ENCODE results near the gene FUCA2. TPM values are rescaled to one million over a fixed set of nuclear protein-coding genes. Genes with fewer than 3 reads are reported as not detected.

The FUCA2 gene
- total RNA-seq, 1 experiment from 2014 or later = 48.5 TPM

GRCh38 chr6:143555071-143555492 is 43.6 kb upstream of the FUCA2 start:
- no peaks in the 10 kb centered on the region for H3K9me3 Mint-ChIP-seq
- POLR2A ChIA-PET = no interaction called here
- H3K36me3 Mint-ChIP-seq = no peaks in the 10 kb centered on the region
- peaks cover 10% of the 10 kb centered on the region for H3K4me1 Mint-ChIP-seq
- ATAC-seq (no peak), DNase-seq (ENCODE audit: low spot score) (no peak)
- H3K4me3 Mint-ChIP-seq = no peak overlapping the region
- H3K27ac Mint-ChIP-seq = no peak overlapping the region
- CTCF ChIA-PET = interaction anchor here (1.7 kb wide), 1 partner anchor 42 kb away, joined by 4 read pairs; no protein-coding TSS in a partner anchor
- H3K27me3 Mint-ChIP-seq (ENCODE audit: low read depth) = 0 out of 2 replicates have a peak, but pooled peaks cover 3% of the 10 kb centered on the region
- TF ChIP-seq, protein P1, sequence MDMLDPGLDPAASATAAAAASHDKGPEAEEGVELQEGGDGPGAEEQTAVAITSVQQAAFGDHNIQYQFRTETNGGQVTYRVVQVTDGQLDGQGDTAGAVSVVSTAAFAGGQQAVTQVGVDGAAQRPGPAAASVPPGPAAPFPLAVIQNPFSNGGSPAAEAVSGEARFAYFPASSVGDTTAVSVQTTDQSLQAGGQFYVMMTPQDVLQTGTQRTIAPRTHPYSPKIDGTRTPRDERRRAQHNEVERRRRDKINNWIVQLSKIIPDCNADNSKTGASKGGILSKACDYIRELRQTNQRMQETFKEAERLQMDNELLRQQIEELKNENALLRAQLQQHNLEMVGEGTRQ (CRISPR knock-in tag; IDR thresholded peaks at IDR 0.05) = no peak
- TF ChIP-seq TEAD1 (CRISPR knock-in tag; IDR thresholded peaks at IDR 0.05) = no peak
- TF ChIP-seq ZSCAN18 (CRISPR knock-in tag; IDR thresholded peaks at IDR 0.05) = no peak
- TF ChIP-seq ATF1 (CRISPR knock-in tag; IDR thresholded peaks at IDR 0.05) = no peak
- no peak for TF ChIP-seq ZNF317 (CRISPR knock-in tag; IDR thresholded peaks at IDR 0.05; ENCODE audit: borderline replicate concordance, low read depth)
- TF ChIP-seq, protein P2, sequence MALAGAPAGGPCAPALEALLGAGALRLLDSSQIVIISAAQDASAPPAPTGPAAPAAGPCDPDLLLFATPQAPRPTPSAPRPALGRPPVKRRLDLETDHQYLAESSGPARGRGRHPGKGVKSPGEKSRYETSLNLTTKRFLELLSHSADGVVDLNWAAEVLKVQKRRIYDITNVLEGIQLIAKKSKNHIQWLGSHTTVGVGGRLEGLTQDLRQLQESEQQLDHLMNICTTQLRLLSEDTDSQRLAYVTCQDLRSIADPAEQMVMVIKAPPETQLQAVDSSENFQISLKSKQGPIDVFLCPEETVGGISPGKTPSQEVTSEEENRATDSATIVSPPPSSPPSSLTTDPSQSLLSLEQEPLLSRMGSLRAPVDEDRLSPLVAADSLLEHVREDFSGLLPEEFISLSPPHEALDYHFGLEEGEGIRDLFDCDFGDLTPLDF (CRISPR knock-in tag; IDR thresholded peaks at IDR 0.05) = no peak
- no peak for TF ChIP-seq AFF4 (CRISPR knock-in tag; IDR thresholded peaks at IDR 0.05; ENCODE audit: borderline replicate concordance)
- TF ChIP-seq FOXP4 (CRISPR knock-in tag; IDR thresholded peaks at IDR 0.05) = no peak
- TF ChIP-seq IRF1 (CRISPR knock-in tag; IDR thresholded peaks at IDR 0.05) = no peak
- TF ChIP-seq, protein P3, sequence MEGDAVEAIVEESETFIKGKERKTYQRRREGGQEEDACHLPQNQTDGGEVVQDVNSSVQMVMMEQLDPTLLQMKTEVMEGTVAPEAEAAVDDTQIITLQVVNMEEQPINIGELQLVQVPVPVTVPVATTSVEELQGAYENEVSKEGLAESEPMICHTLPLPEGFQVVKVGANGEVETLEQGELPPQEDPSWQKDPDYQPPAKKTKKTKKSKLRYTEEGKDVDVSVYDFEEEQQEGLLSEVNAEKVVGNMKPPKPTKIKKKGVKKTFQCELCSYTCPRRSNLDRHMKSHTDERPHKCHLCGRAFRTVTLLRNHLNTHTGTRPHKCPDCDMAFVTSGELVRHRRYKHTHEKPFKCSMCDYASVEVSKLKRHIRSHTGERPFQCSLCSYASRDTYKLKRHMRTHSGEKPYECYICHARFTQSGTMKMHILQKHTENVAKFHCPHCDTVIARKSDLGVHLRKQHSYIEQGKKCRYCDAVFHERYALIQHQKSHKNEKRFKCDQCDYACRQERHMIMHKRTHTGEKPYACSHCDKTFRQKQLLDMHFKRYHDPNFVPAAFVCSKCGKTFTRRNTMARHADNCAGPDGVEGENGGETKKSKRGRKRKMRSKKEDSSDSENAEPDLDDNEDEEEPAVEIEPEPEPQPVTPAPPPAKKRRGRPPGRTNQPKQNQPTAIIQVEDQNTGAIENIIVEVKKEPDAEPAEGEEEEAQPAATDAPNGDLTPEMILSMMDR (IDR thresholded peaks at IDR 0.05) = no peak

- POLR2A ChIA-PET = no interaction called here
- Mint-ChIP-seq H3K27me3 (ENCODE audit: low read depth) (0 out of 2 replicates have a peak, but pooled peaks cover 3% of the 10 kb centered on the region), H3K4me1 (peaks cover 7% of the 10 kb centered on the region), H3K9me3 (no peaks in the 10 kb centered on the region), H3K27ac (no peak overlapping the region; the same call in 1 of the 2 replicates), H3K4me3 (no peak overlapping the region), H3K36me3 (no peaks in the 10 kb centered on the region)
- CTCF ChIA-PET = no interaction called here
- TF ChIP-seq OVOL2 (CRISPR knock-in tag; IDR thresholded peaks at IDR 0.05; ENCODE audit: borderline replicate concordance) = no peak
- no peak for TF ChIP-seq IRF1 (CRISPR knock-in tag; IDR thresholded peaks at IDR 0.05)
- TF ChIP-seq GABPB1 (CRISPR knock-in tag; IDR thresholded peaks at IDR 0.05) = no peak
- no peak for TF ChIP-seq ATF6 (CRISPR knock-in tag; IDR thresholded peaks at IDR 0.05)
- TF ChIP-seq IRF2 (CRISPR knock-in tag; IDR thresholded peaks at IDR 0.05; ENCODE audit: borderline replicate concordance, low read depth) = no peak
- TF ChIP-seq NFYB (CRISPR knock-in tag; conservative IDR thresholded peaks at IDR 0.05; ENCODE audit: low read depth) = no peak
- no peak for TF ChIP-seq NFE2L1 (CRISPR knock-in tag; IDR thresholded peaks at IDR 0.05)
- no peak for TF ChIP-seq SOX15 (CRISPR knock-in tag; IDR thresholded peaks at IDR 0.05)
- no peak for ATAC-seq
- DNase-seq (ENCODE audit: low spot score) = no peak
Measured at GRCh38 chr6:143553337-143553736, 41.8 kb upstream of the FUCA2 start.

Measured in WTC11 (cell line).